ENCODE measurements around the gene DIAPH2. TPM values are rescaled to one million over a fixed set of nuclear protein-coding genes. Genes with fewer than 3 reads are reported as not detected.
"Not testable (repeated sequence)": the region's sequence is repeated elsewhere in the genome, so short reads cannot be mapped to it uniquely, and the experiment has no call there.

Gene DIAPH2
- total RNA-seq, 1 donor from 2014 or later, result 9.8 TPM

GRCh38 chrX:96791559-96791958 is 106.9 kb downstream of the DIAPH2 start:
- ATAC-seq, result peak; percentile 90
- no peak for DNase-seq
- intact Hi-C loops (cut with micrococcal nuclease), result no loop called here

DNA sequence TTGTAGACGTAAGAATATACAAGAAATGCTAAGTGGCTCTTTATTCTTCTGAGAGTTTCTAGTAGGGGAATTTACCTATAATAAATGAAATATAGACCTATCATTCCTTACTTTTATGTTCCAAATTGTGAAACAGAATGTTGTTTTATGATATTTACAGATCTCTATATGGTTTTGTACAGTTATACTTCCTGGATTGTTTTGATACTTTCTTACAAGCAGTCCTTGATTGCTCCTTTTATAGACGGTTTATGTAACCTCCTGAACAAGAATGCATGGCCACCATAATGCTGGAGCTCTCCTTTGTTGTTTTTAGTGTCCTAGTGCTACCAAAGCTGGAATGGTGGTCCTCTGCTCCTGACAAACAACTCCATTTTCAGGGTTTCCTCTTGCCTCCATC is 107.4 kb downstream of the DIAPH2 start:
- no peak for DNase-seq
- ATAC-seq, result no peak
- intact Hi-C loops (cut with micrococcal nuclease), result no loop called here

DNA sequence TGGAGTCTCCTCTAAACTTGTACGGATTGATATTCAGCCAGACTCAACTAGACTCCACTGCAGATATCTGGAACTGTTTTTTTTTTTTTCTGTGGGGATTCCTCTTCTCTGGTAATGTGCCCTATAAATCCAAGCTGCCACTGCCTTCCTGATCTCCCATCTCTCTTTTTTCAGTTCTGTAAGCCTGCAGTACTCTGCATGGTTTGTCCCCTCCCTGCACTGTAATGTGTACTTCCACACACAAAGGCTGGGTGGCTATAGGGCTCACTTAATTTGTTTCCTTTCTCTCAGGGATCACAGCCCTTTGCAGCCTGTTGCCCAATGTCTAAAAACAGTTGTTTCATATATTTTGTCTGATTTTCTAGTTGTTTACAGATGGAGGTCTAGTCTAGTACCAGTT is 114.3 kb downstream of the DIAPH2 start:
- no peak for DNase-seq
- no peak for ATAC-seq
- intact Hi-C loops (cut with micrococcal nuclease), result no loop called here

- DNase-seq (no peak), ATAC-seq (no peak)
- intact Hi-C loops (cut with micrococcal nuclease), result no loop called here
Observed at GRCh38 chrX:96807318-96807717, 122.7 kb downstream of the DIAPH2 start.

- ATAC-seq, result no peak
Observed at GRCh38 chrX:96820935-96821334, 136.3 kb downstream of the DIAPH2 start.

DNA sequence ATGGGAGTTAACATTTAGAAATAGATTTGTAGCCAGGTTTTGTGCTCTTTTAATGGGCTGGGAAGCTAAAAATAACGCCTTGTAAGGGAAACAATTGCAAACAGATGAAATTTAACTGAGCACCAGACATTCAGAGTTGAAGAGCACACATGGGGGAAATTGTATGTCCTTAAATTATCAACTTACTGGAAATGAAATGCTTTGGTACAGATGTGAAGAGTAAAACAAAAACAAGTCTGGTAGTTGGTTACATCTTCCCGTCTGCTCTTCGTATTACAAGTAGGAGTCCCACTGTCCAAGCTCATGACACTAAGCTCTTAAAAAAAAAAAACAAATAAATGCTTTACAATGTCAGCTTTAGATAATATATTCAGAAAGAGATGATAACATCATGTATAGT is 139.5 kb downstream of the DIAPH2 start:
- intact Hi-C loops (cut with micrococcal nuclease), result no loop called here
- no peak for DNase-seq
- no peak for ATAC-seq

More at GRCh38 chrX:96820935-96821334, 136.3 kb downstream of the DIAPH2 start:
- intact Hi-C loops (cut with micrococcal nuclease), result no loop called here
- no peak for DNase-seq

DNA sequence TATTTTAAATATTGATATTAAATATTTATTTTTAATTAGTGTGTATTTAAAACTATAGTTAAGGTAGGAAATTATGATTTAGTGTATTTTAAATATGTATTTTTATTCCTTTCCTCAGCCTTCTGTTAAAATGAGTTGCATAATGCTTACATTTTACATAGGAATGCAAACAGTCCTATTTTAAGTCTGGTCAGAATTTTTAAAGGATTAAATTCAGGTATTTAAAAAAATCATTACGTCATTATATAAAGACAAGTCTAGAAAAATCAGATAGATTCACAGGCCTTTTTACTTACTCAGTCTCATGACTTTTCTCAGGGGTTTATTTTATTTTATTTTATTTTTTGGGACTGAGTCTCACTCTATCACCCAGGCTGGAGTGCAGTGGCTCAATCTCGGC is 148.7 kb downstream of the DIAPH2 start:
- DNase-seq, result no peak
- no peak for ATAC-seq
- intact Hi-C loops (cut with micrococcal nuclease), result no loop called here

GRCh38 chrX:96834137-96834536 is 149.5 kb downstream of the DIAPH2 start:
- intact Hi-C loops (cut with micrococcal nuclease), result no loop called here
- ATAC-seq, result no peak

DNA sequence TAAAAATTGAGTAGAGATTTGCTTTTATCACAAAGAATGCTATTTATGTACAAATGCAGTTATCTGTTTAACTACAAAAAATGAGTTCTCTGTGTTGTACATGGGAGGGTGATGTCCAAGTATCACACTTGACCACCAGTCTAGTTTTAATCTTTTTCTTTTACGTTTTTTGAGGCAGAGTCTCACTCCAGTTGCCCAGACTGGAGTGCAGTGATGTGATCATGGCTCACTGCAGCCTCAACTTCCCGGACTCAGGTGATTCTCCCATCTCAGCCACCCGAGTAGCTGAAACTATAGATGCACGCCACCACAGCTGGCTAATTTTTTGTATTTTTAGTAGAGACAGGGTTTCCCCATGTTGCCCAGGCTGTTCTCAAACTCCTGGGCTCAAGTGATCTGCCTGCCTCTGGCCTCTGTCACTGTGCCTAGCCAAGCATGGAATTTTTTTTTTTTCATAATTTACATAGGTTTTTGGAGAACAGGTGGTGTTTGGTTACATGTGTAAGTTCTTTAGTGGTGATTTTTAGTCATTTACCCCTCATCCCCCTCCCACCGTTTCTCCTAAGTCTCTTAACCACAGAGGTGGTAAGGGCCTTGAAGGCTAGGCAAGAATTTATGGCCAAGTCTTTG is 151.1 kb downstream of the DIAPH2 start:
- intact Hi-C loops (cut with micrococcal nuclease), result no loop called here
- DNase-seq, result no peak

More at GRCh38 chrX:96834137-96834536, 149.5 kb downstream of the DIAPH2 start:
- DNase-seq, result no peak

GRCh38 chrX:96837808-96838207 is 153.2 kb downstream of the DIAPH2 start:
- DNase-seq (no peak), ATAC-seq (no peak)
- intact Hi-C loops (cut with micrococcal nuclease), result no loop called here

More for the DNA sequence above, 151.1 kb downstream of the DIAPH2 start:
- ATAC-seq, result no peak

DNA sequence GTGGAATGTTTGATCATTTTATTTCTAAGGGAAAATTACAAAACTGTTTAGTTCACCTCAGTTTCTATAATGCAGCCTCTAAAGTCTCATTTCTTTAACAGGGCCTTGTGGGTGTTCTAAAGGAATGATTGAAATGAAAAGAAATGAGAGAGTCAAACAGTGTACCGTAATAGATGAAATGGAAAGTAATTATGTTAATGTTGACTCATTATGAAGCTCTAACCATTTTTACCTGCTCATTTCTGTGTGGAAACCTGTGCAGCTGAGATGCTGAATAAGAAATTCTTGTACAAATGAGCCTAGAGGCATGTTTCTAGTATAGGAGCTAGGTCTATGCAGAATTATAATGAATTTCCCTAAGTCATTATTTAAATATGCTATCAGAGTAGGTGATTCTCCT is 153.9 kb downstream of the DIAPH2 start:
- no peak for ATAC-seq
- no peak for DNase-seq
- intact Hi-C loops (cut with micrococcal nuclease), result no loop called here

GRCh38 chrX:96841325-96841724 is 156.7 kb downstream of the DIAPH2 start:
- peak; percentile 52 for ATAC-seq
- DNase-seq, result no peak
- intact Hi-C loops (cut with micrococcal nuclease), result no loop called here

DNA sequence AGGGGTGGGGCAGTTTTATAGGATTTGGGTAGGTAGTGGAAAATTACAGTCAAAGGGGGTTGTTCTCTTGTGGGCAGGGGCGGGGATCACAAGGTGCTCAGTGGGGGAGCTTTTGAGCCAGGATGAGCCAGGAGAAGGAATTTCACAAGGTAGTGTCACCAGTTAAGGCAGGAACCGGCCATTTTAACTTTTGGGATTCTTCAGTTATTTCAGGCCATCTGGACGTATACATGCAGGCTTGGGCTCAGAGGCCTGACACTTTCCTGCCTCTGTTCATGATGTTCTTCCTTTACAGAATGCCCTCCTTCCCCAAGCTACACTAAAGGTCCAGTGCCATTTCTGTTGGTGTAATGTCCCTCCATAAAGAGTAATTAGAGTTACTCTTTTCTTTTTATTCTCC is 157.2 kb downstream of the DIAPH2 start:
- intact Hi-C loops (cut with micrococcal nuclease); ATAC-seq; DNase-seq: not testable (repeated sequence)

DNA sequence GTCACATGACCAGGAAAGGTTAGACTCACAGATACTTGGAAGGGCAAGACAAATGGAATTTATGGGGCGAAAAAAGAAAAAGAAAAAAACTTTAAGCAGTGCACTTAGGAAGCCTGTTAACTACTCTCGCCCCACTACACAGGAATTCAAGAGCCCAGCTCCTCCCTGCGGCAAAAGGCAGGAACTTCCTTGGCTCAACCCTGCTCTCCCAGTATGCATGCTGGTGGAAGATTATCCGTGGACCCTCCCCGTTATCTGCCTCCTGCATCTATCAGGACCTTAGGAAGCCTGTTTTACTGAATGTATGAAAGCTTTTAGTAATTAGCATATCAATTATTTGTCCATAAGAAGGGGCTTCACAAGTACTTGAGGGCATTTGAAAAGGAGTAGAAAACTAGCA is 158.9 kb downstream of the DIAPH2 start:
- no peak for DNase-seq
- intact Hi-C loops (cut with micrococcal nuclease), result no loop called here
- no peak for ATAC-seq

DNA sequence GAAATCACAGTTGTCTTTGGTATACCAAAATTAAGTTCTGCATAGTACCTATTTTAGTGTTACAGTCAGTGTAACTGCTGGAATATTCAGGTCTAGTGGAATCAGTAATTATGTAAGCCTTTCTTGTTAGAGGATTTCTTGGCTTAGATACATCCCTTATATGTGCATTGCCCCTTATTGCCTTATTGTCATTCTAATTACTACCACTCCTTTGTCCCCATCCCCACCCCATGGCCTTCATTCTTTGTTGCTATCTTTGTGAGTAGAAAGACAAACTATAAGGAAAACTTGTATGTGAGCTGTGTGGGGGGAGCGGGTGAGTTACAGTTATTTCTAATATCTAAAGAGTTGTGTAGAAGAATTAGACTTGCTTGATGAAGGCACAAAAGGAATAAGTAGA is 162.2 kb downstream of the DIAPH2 start:
- ATAC-seq, result no peak
- DNase-seq, result no peak
- intact Hi-C loops (cut with micrococcal nuclease), result no loop called here

- DNase-seq; ATAC-seq; intact Hi-C loops (cut with micrococcal nuclease): not testable (repeated sequence)
Observed at GRCh38 chrX:96859422-96859821, 174.8 kb downstream of the DIAPH2 start.

DNA sequence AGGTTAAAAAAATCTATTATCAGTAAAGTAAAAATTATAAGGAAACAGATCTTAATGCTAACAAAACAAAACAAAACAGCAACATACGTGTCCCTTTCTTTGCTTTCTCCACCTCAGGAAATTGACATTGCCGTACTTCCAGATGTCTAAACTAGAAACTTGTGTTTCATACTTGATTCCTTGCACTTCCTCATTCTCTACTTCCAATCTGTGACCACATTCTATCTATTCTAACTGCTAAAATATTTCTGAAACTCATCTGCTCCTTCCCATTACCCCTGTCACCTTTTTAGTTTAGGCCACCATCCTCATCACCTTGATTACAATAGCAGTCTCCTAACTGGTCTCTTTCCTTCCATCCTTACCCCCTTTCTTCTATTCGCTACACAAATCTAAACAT is 176.6 kb downstream of the DIAPH2 start:
- ATAC-seq (no peak), DNase-seq (no peak)
- intact Hi-C loops (cut with micrococcal nuclease), result no loop called here

DNA sequence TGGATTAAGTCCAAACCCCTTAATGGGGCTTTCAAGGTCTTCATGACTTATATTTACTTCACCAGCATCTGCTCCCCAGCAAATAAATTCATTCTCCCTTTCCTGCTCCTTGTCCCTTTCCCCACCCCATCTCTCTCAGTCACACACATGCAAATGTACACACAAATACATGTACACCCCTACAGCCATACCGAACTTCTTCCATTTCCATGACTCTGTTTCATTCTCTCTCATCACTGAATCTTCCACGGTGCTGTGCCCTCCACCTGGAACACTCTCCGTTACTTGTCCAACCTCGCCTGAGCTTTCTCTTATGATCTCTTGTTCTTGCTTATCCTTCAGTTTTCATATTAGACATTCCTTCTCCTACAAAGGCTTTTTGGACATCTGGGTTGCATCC is 177.0 kb downstream of the DIAPH2 start:
- ATAC-seq, result no peak
- no peak for DNase-seq
- intact Hi-C loops (cut with micrococcal nuclease), result no loop called here

GRCh38 chrX:96883608-96884007 is 199.0 kb downstream of the DIAPH2 start, which contains the start of gene RPA4:
Gene RPA4 (plus strand): TSS chrX:96883908. CDS start chrX:96884311, 403 bp downstream.
- intact Hi-C loops (cut with micrococcal nuclease), result no loop called here
- no peak for DNase-seq
- ATAC-seq, result no peak

GRCh38 chrX:96884027-96884426 is 199.4 kb downstream of the DIAPH2 start:
- intact Hi-C loops (cut with micrococcal nuclease), result no loop called here
- no peak for DNase-seq
- ATAC-seq, result no peak

GRCh38 chrX:96889726-96890125 is 205.1 kb downstream of the DIAPH2 start:
- DNase-seq (no peak), ATAC-seq (peak; percentile 21)
- intact Hi-C loops (cut with micrococcal nuclease), result no loop called here

All from left ventricle myocardium superior (tissue), 1 donor.